ENCODE results near the gene ARGLU1. TPM values are rescaled to one million over a fixed set of nuclear protein-coding genes. Genes with fewer than 3 reads are reported as not detected.

Gene ARGLU1
- total and polyA plus RNA-seq, 4 donors = 23.2 to 178 (median 125) TPM

DNA sequence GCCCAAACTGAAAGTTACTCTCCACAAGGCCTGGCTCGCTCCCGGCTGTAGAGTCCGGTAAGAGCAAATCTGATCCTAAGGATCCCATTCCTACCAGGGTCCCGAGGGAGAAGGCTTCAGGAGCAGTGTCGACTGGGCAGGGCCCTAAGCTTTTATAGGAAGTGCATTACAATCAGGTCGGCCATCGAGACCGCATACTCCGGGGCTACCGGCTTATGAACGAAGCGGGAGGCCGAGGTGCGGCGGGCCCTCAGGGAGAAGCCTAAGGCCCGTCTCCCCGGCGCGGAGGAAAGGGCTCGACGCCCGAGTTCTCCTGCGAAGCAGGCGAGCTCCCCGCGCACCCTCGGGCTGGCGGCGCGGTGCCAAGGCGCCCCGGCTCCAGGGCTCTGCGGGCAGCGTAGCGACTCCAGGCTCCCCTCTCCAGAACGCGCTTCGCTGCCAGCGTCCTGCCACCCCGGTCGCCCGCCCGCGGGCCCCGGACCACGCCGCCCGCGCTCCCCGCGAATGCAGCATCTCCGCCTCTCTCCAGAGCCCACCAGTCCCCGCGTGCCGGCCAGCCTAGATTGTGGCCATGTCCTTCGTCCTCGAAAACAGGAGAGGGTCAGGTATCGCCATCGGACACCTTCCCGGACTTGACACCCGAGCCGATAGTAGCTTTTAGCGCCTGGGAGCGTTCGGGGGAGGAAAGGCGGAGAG lies 33.8 kb downstream of the ARGLU1 start:
- Histone ChIP-seq H3K9me3 (ENCODE audit: control insufficient read depth, low read length) (no peaks in the 10 kb centered on the region), H3K27me3 (ENCODE audit: control insufficient read depth in 1 of 2, insufficient read depth in 2 of 2, low read length in 1 of 2) (no peaks in the 10 kb centered on the region), H3K36me3 (ENCODE audit: control insufficient read depth in 1 of 2, insufficient read depth in 2 of 2, low read length in 1 of 2) (no peaks in the 10 kb centered on the region), H3K4me1 (ENCODE audit: control insufficient read depth in 1 of 2, insufficient read depth in 2 of 2, low read length in 2 of 2) (no peaks in the 10 kb centered on the region), H3K27ac (ENCODE audit: low read depth in 1 of 2, low read length in 2 of 2) (peak overlapping the region; percentile 38 to 84), H3K4me3 (ENCODE audit: low read length in 2 of 2) (peak overlapping the region; percentile 93 to 99)
- DNase-seq (peak; percentile 71 to 81), ATAC-seq (ENCODE audit: low FRiP score) (peak; percentile 45)
- 1% methylated on average over 66 of the region's 66 CpGs for WGBS, 2 donors
- intact Hi-C loops (cut with DNase I) = loop anchor here (5.0 to 10.0 kb wide), 9 partner anchors 381 to 1959 kb away; no protein-coding TSS in a partner anchor

DNA sequence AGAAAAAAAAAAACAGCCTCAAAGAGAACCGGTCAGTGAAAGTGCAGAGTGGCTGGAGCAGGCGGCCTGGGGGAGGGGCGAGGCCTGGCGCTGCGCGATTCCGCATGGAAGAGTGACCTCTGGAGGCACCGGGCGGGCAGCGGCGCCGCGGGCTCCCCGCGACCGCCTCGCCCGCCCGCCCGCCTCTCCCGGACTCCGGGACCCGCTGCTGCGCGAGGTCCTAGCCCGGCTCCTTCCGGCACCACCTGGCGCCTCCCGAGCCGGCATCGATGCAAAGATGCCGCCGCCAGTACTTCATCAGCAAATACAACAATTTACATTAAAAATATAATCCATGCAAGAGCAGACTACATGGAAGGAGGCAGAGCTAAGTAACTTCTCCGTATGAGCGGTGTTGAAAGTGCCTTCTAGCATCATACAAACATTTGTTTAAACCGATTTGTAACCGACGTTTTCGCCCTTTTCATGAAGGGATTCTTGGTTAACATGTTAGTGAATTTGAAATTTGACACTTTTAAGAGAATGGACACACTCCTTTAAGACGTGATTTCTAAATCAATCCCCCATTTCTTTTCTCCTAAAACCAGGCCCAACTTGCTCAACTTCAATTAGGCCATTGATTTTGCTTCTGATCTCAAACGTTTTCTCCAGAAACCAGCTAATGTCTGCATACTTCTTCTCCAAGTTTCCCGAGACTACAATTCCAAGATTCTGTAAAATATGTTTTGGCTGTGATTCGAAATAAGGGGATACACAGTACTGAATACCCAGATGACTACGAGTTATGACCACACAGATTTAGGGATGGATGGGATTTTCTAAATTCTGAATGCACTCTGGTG lies 34.6 kb downstream of the ARGLU1 start:
- WGBS, 2 donors = 1% methylated on average over 38 to 44 of the region's 44 CpGs
- intact Hi-C loops (cut with DNase I) = loop anchor here (5.0 to 10.0 kb wide), 9 partner anchors 381 to 1959 kb away; no protein-coding TSS in a partner anchor

DNA sequence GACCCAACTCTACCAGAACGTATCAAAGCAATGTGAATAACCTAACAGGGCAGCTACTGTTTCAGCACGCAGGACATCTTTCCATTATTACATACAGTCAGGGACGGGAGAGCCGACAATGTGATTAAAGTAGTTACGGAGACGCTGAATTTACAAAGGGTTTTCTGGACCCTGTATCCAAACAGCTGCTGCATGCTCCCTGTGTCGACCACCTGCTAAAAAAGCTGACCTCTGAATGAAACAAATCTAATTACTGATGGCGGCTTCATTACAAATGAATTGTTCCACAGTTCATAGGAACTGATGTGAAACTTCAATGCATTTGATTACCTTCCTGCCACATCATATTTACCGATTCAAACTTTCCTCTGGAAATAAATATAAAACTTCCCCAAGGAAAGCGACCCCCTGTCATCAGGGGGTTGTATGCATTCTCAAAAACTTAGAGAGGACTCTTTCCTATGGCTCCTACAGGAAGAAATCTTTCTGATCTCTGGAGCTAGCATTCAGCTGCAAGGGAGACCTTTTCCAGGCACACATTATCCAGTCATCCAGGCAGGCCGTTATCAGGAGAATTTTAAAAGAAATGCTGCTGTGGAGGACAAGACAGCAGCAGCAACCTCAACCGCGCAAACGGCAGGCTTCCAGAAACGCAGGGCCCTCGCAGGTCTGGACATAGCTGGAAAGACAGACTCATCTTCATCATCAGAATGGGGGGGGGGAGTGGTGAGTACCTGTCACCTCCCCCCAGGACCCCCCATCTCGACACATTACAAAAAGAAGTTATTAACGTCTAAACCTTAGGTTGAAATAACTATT lies 35.6 kb downstream of the ARGLU1 start:
- Histone ChIP-seq H3K36me3 (ENCODE audit: control insufficient read depth in 1 of 2, insufficient read depth in 2 of 2, low read length in 1 of 2) (no peaks in the 10 kb centered on the region), H3K27ac (ENCODE audit: low read depth in 1 of 2, low read length in 2 of 2) (peak overlapping the region; percentile 43 to 70), H3K4me1 (ENCODE audit: control insufficient read depth in 1 of 2, insufficient read depth in 2 of 2, low read length in 2 of 2) (no peaks in the 10 kb centered on the region), H3K9me3 (ENCODE audit: control insufficient read depth, low read length) (no peaks in the 10 kb centered on the region), H3K27me3 (ENCODE audit: control insufficient read depth in 1 of 2, insufficient read depth in 2 of 2, low read length in 1 of 2) (no peaks in the 10 kb centered on the region), H3K4me3 (ENCODE audit: low read length in 2 of 2) (peak overlapping the region; percentile 37 to 86)
- DNase-seq = peak in 1 of 2 donors; percentile 42
- 3% methylated on average over 18 of the region's 18 CpGs for WGBS, 2 donors
- intact Hi-C loops (cut with DNase I) = loop anchor here (5.0 to 10.0 kb wide), 9 partner anchors 382 to 1958 kb away; no protein-coding TSS in a partner anchor
- no peak for ATAC-seq (ENCODE audit: low FRiP score)

More for the DNA sequence above, 34.6 kb downstream of the ARGLU1 start:
- Histone ChIP-seq H3K27me3 (ENCODE audit: control insufficient read depth in 1 of 2, insufficient read depth in 2 of 2, low read length in 1 of 2) (no peaks in the 10 kb centered on the region), H3K27ac (ENCODE audit: low read depth in 1 of 2, low read length in 2 of 2) (peak overlapping the region; percentile 63 to 84), H3K9me3 (ENCODE audit: control insufficient read depth, low read length) (no peaks in the 10 kb centered on the region), H3K4me3 (ENCODE audit: low read length in 2 of 2) (peak overlapping the region; percentile 93 to 99), H3K4me1 (ENCODE audit: control insufficient read depth in 1 of 2, insufficient read depth in 2 of 2, low read length in 2 of 2) (no peaks in the 10 kb centered on the region), H3K36me3 (ENCODE audit: control insufficient read depth in 1 of 2, insufficient read depth in 2 of 2, low read length in 1 of 2) (no peaks in the 10 kb centered on the region)
- ATAC-seq (ENCODE audit: low FRiP score) (peak; percentile 82), DNase-seq (peak; percentile 91 to 94)

DNA sequence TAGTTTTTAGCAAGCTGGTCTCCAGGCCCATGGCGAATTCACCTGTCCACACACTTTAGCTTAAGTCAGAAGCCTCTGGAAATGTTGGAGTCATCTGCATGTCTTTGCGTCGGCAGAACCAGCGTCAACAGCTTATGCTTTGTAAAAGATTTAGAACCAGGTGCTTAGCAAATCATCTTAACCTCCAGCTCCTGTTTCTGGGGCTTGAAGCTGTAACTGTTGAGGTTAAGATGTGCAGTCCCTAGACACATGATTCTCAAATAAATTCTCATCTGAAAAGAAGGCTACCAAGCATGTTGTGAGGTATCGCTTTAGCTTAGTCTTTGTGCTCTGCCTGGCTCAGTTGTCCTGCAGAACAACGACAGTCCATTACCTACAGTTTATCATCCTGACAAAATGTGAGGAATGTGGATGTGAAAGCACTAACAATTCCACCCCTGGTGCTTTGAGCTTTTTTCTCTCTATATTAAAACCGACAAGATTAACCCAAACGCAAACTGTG lies 36.9 kb downstream of the ARGLU1 start:
- WGBS, 2 donors = 10 to 11% methylated on average over 8 of the region's 8 CpGs
- Histone ChIP-seq H3K27ac (ENCODE audit: low read depth in 1 of 2, low read length in 2 of 2) (peak overlapping the region; percentile 30 to 82), H3K27me3 (ENCODE audit: control insufficient read depth in 1 of 2, insufficient read depth in 2 of 2, low read length in 1 of 2) (no peaks in the 10 kb centered on the region), H3K36me3 (ENCODE audit: control insufficient read depth in 1 of 2, insufficient read depth in 2 of 2, low read length in 1 of 2) (no peaks in the 10 kb centered on the region), H3K4me1 (ENCODE audit: control insufficient read depth in 1 of 2, insufficient read depth in 2 of 2, low read length in 2 of 2) (no peaks in the 10 kb centered on the region), H3K4me3 (ENCODE audit: low read length in 2 of 2) (peak overlapping the region; percentile 75 to 86), H3K9me3 (ENCODE audit: control insufficient read depth, low read length) (no peaks in the 10 kb centered on the region)
- ATAC-seq (ENCODE audit: low FRiP score) (no peak), DNase-seq (no peak)
- intact Hi-C loops (cut with DNase I) = loop anchor here (5.0 to 10.0 kb wide), 9 partner anchors 384 to 1956 kb away; no protein-coding TSS in a partner anchor

DNA sequence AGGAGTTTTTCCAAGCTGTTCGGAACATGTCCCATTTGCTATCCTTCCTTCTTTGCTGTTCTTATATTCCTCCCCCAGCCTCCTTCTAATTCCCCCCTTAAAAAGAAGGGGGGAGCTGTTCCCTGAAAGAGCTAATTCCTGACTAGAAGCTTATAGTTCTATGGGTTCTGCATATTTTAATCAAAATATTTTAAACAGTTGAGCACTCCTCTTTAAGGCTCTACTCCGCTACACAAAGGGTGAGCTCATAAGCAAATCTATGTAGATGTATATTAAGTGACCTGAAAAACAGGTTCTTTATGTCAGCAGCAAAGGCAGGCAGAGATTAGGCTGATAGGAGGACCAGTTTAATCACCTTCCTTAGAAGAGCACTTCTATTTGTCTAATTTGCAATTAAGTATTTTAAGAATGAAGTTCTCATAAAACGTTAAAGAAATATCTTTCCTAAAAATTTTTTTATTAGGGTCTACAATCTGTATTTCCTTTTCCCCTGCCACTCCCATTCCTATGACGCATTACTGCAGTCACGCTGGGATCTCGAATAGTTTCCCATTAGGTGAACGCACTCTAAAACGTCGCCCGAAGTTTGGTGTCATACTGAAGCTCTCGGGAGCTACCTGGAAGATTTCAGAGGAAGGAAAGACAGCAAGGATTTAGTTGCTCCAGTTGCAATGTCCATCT lies 37.6 kb downstream of the ARGLU1 start:
- intact Hi-C loops (cut with DNase I) = loop anchor here (5.0 to 10.0 kb wide), 9 partner anchors 384 to 1956 kb away; no protein-coding TSS in a partner anchor
- H3K36me3 ChIP-seq (ENCODE audit: control insufficient read depth in 1 of 2, insufficient read depth in 2 of 2, low read length in 1 of 2) = no peaks in the 10 kb centered on the region
- H3K4me1 ChIP-seq (ENCODE audit: control insufficient read depth in 1 of 2, insufficient read depth in 2 of 2, low read length in 2 of 2) = no peaks in the 10 kb centered on the region
- DNase-seq (no peak), ATAC-seq (ENCODE audit: low FRiP score) (no peak)
- H3K4me3 ChIP-seq (ENCODE audit: low read length in 2 of 2) = peak overlapping the region; percentile 75 to 86
- peak overlapping the region; percentile 45 to 82 for H3K27ac ChIP-seq (ENCODE audit: low read depth in 1 of 2, low read length in 2 of 2)
- WGBS, 2 donors = 4 to 12% methylated on average over 11 of the region's 11 CpGs
- no peaks in the 10 kb centered on the region for H3K9me3 ChIP-seq (ENCODE audit: control insufficient read depth, low read length)
- H3K27me3 ChIP-seq (ENCODE audit: control insufficient read depth in 1 of 2, insufficient read depth in 2 of 2, low read length in 1 of 2) = no peaks in the 10 kb centered on the region

DNA sequence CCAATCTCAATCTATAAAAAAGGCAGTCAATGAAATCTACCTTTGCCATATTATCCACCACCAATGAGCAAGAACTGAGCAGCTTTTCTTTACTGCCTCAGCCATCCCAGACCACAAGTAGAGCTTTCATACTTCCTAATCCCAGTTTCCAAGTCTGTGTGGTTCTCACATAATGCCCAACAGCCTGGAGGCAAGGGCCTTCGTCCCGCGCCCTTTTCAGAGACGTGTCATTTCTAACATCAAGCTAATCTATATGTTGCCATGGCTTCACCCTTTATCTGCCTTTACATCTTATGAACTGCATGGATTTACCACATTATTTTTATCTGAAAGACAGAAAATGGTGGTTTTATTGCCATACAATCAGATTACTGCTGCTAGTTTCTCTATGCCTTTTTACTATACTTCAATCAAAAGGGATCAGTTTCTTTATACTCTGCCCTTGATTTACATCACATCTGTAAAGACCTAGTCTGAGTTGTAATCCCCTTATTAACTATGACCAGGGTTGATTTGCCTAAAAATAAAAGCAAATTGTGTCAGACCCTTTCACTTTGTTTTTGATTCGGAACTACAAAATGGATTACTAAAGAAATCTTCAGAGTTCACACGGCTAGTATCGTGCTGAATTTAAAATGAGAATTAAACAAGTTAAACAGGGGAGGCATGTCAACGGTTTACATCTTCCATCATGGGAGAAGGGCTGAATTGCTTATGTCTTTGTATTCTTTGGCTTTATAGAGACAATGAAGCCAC lies 38.3 kb downstream of the ARGLU1 start:
- H3K9me3 ChIP-seq (ENCODE audit: control insufficient read depth, low read length) = no peaks in the 10 kb centered on the region
- no peak for DNase-seq
- peak overlapping the region; percentile 45 to 61 for H3K27ac ChIP-seq (ENCODE audit: low read depth in 1 of 2, low read length in 2 of 2)
- intact Hi-C loops (cut with DNase I) = loop anchor here (5.0 to 10.0 kb wide), 11 partner anchors 255 to 1955 kb away; no protein-coding TSS in a partner anchor
- 13 to 20% methylated on average over 8 of the region's 8 CpGs for WGBS, 2 donors
- H3K36me3 ChIP-seq (ENCODE audit: control insufficient read depth in 1 of 2, insufficient read depth in 2 of 2, low read length in 1 of 2) = no peaks in the 10 kb centered on the region
- peak overlapping the region; percentile 38 to 75 for H3K4me3 ChIP-seq (ENCODE audit: low read length in 2 of 2)
- H3K4me1 ChIP-seq (ENCODE audit: control insufficient read depth in 1 of 2, insufficient read depth in 2 of 2, low read length in 2 of 2) = no peaks in the 10 kb centered on the region
- H3K27me3 ChIP-seq (ENCODE audit: control insufficient read depth in 1 of 2, insufficient read depth in 2 of 2, low read length in 1 of 2) = no peaks in the 10 kb centered on the region
- no peak for ATAC-seq (ENCODE audit: low FRiP score)

DNA sequence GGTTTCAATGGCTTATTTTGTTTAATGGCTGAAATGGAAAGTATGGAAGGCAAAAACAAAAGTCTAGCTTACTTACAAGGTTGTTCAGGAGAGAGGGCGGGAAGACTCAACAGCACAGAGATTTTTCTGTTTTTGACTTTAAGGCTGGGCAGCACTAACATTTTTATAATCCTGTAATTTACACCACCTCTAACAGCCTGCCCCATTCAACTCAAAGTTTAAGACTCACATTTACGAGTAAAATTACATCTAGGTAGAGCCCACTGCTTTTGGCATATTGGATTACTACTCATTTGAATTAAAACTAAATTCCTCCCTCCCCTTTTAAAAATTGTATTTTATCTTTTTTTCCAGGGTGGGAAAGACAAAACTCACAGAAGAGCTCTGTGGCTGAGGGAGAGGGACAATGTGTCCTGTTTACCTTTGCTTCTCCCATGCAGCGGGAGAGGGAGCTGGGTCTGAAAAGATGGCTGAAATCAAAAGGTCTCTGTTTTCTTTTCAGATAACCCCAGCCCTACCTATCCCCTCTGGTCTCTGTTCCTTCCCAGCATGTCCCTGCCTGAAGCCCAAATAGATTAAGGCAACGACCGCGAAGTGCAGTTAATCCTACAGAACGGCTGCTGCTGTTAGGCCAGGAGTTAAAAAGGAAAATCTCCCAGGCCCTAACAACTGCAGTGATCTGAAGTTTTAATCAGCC lies 39.1 kb downstream of the ARGLU1 start:
- no peak for ATAC-seq (ENCODE audit: low FRiP score)
- peak overlapping the region in 1 of 2 donors; percentile 75 for H3K4me3 ChIP-seq (ENCODE audit: low read length in 2 of 2)
- H3K36me3 ChIP-seq (ENCODE audit: control insufficient read depth in 1 of 2, insufficient read depth in 2 of 2, low read length in 1 of 2) = no peaks in the 10 kb centered on the region
- intact Hi-C loops (cut with DNase I) = loop anchor here in 1 of 2 donors (10.0 kb wide), 2 partner anchors 254 to 1194 kb away; no protein-coding TSS in a partner anchor
- no peaks in the 10 kb centered on the region for H3K27me3 ChIP-seq (ENCODE audit: control insufficient read depth in 1 of 2, insufficient read depth in 2 of 2, low read length in 1 of 2)
- no peaks in the 10 kb centered on the region for H3K4me1 ChIP-seq (ENCODE audit: control insufficient read depth in 1 of 2, insufficient read depth in 2 of 2, low read length in 2 of 2)
- WGBS, 2 donors = 60 to 67% methylated on average over 7 of the region's 7 CpGs
- peak overlapping the region in 1 of 2 donors; percentile 61 for H3K27ac ChIP-seq (ENCODE audit: low read depth in 1 of 2, low read length in 2 of 2)
- no peak for DNase-seq
- no peaks in the 10 kb centered on the region for H3K9me3 ChIP-seq (ENCODE audit: control insufficient read depth, low read length)

Data from aorta (tissue), 5 donors.